HEK293 (cell line): ENCODE measurements around the gene TRIM44.

ENCODE experiments used
- CTCF ChIA-PET: fragments of 350-600 bp; formaldehyde crosslinking; extraction: SDS; loops from one replicate; lab custom pipeline; 2021; ENCODE audit warnings: antibody characterized with exemption; lab: Yijun Ruan, JAX
- POLR2A ChIA-PET: fragments of 300-600 bp; formaldehyde crosslinking; extraction: SDS; loops from one replicate; lab custom pipeline; 2020; ENCODE audit warnings: antibody characterized with exemption, inconsistent platforms; lab: Yijun Ruan, JAX
- H3K27ac ChIP-seq: fragments of 200-500 bp; sonication (Bioruptor generic); 2 replicates; pipeline ENCODE4 v1.5.1; 2014; ENCODE audit warnings: low read depth, low read length, control low read depth, inconsistent platforms; ENCODE audit errors: extremely low read depth
- H3K36me3 ChIP-seq, 2 experiments: fragments of 200-500 bp in 1 of 2; sonication (Bioruptor generic) in 1 of 2; 1 replicate in 1 of 2; 2 replicates in 1 of 2; pipeline ENCODE4 v1.5.1; 2014 to 2017; ENCODE audit warnings: inconsistent platforms in 2 of 2, low read length in 2 of 2; ENCODE audit not compliant: control insufficient read depth in 2 of 2, insufficient read depth in 1 of 2
- H3K4me1 ChIP-seq: fragments of 200-500 bp; sonication (Bioruptor generic); 2 replicates; pipeline ENCODE4 v1.5.1; 2014; ENCODE audit warnings: mild to moderate bottlenecking, low read length, inconsistent platforms; ENCODE audit not compliant: control insufficient read depth, insufficient read depth
- H3K4me3 ChIP-seq: 2 replicates; pipeline ENCODE4 v1.5.1; 2011; ENCODE audit warnings: low read depth, mild to moderate bottlenecking, control low read depth, low read length, moderate library complexity
- H3K9me3 ChIP-seq: fragments of 200-500 bp; sonication (Bioruptor generic); 2 replicates; pipeline ENCODE4 v1.5.1; 2014; ENCODE audit warnings: low read depth, low read length, inconsistent platforms; ENCODE audit not compliant: control insufficient read depth, insufficient read depth
- BCL6B ChIP-seq: fragments of 450-650 bp; formaldehyde crosslinking; IDR thresholded peaks from 2 replicates; pipeline ENCODE4 v1.5.1; 2017; ENCODE audit warnings: missing biosample characterization, missing genetic modification characterization
- ELK4 ChIP-seq: IDR thresholded peaks from 2 replicates; pipeline ENCODE4 v1.6.1; 2011; ENCODE audit warnings: mild to moderate bottlenecking, low read depth, low read length, borderline replicate concordance
- KLF8 ChIP-seq: fragments of 450-650 bp; formaldehyde crosslinking; IDR thresholded peaks from 2 replicates; pipeline ENCODE4 v1.5.1; 2016; ENCODE audit warnings: missing biosample characterization, missing genetic modification characterization
- PRDM1 ChIP-seq: fragments of 450-650 bp; formaldehyde crosslinking; IDR thresholded peaks from 2 replicates; pipeline ENCODE4; 2016; ENCODE audit warnings: missing biosample characterization, missing genetic modification characterization
- PRDM2 ChIP-seq: fragments of 450-650 bp; formaldehyde crosslinking; IDR thresholded peaks from 2 replicates; pipeline ENCODE4 v1.5.1; 2016; ENCODE audit warnings: missing biosample characterization, missing genetic modification characterization, borderline replicate concordance
- SALL2 ChIP-seq: fragments of 450-650 bp; formaldehyde crosslinking; IDR thresholded peaks from 2 replicates; pipeline ENCODE4 v1.5.0; 2017; ENCODE audit warnings: missing biosample characterization, mild to moderate bottlenecking, missing genetic modification characterization, borderline replicate concordance
- SCRT2 ChIP-seq: fragments of 450-650 bp; formaldehyde crosslinking; IDR thresholded peaks from 2 replicates; pipeline ENCODE4 v1.5.1; 2016; ENCODE audit warnings: missing biosample characterization, missing genetic modification characterization
- SETDB1 ChIP-seq: IDR thresholded peaks from one replicate; pipeline ENCODE4 v1.6.1; 2017; ENCODE audit warnings: mild to moderate bottlenecking, low read length, moderate library complexity, mixed read lengths; ENCODE audit not compliant: insufficient read length
- TCF7L2 ChIP-seq: IDR thresholded peaks from 2 replicates; pipeline ENCODE4 v1.6.1; 2011; ENCODE audit warnings: low read depth, mild to moderate bottlenecking, inconsistent platforms, low read length, moderate library complexity, borderline replicate concordance
- TRIM28 ChIP-seq: IDR thresholded peaks from 2 replicates; pipeline ENCODE4 v1.6.1; 2011; ENCODE audit warnings: low read length, control low read depth, borderline replicate concordance
- TSHZ1 ChIP-seq: fragments of 450-650 bp; formaldehyde crosslinking; IDR thresholded peaks from 2 replicates; pipeline ENCODE4 v1.5.1; 2016; ENCODE audit warnings: missing biosample characterization, missing genetic modification characterization, borderline replicate concordance
- ZNF138 ChIP-seq: fragments of 450-650 bp; formaldehyde crosslinking; IDR thresholded peaks from 2 replicates; pipeline ENCODE4 v1.5.1; 2016; ENCODE audit warnings: missing biosample characterization, missing genetic modification characterization, borderline replicate concordance
- ZNF639 ChIP-seq: fragments of 450-650 bp; formaldehyde crosslinking; IDR thresholded peaks from 2 replicates; pipeline ENCODE4 v1.5.1; 2016; ENCODE audit warnings: missing biosample characterization, missing genetic modification characterization
- ZNF658 ChIP-seq: fragments of 450-650 bp; formaldehyde crosslinking; IDR thresholded peaks from 2 replicates; pipeline ENCODE4; 2016; ENCODE audit warnings: missing biosample characterization, missing genetic modification characterization
- ZSCAN5A ChIP-seq: fragments of 450-650 bp; formaldehyde crosslinking; IDR thresholded peaks from 2 replicates; pipeline ENCODE4 v1.5.1; 2016; ENCODE audit warnings: missing biosample characterization, missing genetic modification characterization

TRIM44 gene

GRCh38 chr11:35664977-35665441 is 2.4 kb downstream of the TRIM44 start:
- Histone ChIP-seq H3K4me1 (no peaks in the 10 kb centered on the region; the same call in 1 of the 2 replicates), H3K27ac (no peak overlapping the region), H3K4me3 (no peak overlapping the region), H3K36me3 (peaks cover 0 to 7% of the 10 kb centered on the region in 2 experiments; a peak in 1 of 3 replicates), H3K9me3 (no peaks in the 10 kb centered on the region)
- TF ChIP-seq TRIM28 (0 out of 2 replicates have a peak, but pooled peaks have one; percentile 37), PRDM1 (tag by site-specific recombination) (0 out of 2 replicates have a peak, but pooled peaks have one; percentile 5), SETDB1 (peak; percentile 85), ZNF639 (tag by site-specific recombination) (no peak), SCRT2 (tag by site-specific recombination) (0 out of 2 replicates have a peak, but pooled peaks have one; percentile 16), TSHZ1 (tag by site-specific recombination) (no peak), KLF8 (tag by site-specific recombination) (no peak)
- ChIA-PET POLR2A (no interaction called here), CTCF (interaction anchor here (0.7 to 1.3 kb wide), 2 partner anchors 157 kb away, joined by 4 to 9 read pairs; no protein-coding TSS in a partner anchor)

GRCh38 chr11:35667257-35667656 is 4.7 kb downstream of the TRIM44 start:
- TF ChIP-seq ELK4 (no peak), TCF7L2 (no peak), BCL6B (no peak), ZNF138 (tag by site-specific recombination) (no peak), ZSCAN5A (tag by site-specific recombination) (no peak), SALL2 (tag by site-specific recombination) (no peak), ZNF658 (no peak), PRDM2 (tag by site-specific recombination) (no peak)
- H3K27ac ChIP-seq, result no peak overlapping the region
- no peaks in the 10 kb centered on the region for H3K9me3 ChIP-seq
- no peaks in the 10 kb centered on the region for H3K4me1 ChIP-seq
- H3K36me3 ChIP-seq, result peaks cover 0 to 7% of the 10 kb centered on the region in 2 experiments; a peak in 1 of 3 replicates
- ChIA-PET CTCF (interaction anchor here (1.3 kb wide), 1 partner anchor 389 kb away, joined by 5 read pairs; no protein-coding TSS in a partner anchor), POLR2A (no interaction called here)
- H3K4me3 ChIP-seq, result no peak overlapping the region
